Hindlimb muscle (tissue), 1 donor: ENCODE data around the gene KCTD10. TPM values are rescaled to one million over a fixed set of nuclear protein-coding genes. Genes with fewer than 3 reads are reported as not detected.

Experiments
- DNase-seq: peaks from one replicate; pipeline ENCODE4 v3.0.0-alpha.2; 2013
- polyA plus RNA-seq: library from polyadenylated mRNA; unstranded; fragments of 120-200 nt; gene quantifications from one replicate; pipeline ENCODE4 v1.2.1, GENCODE V29; 2013; ENCODE audit not compliant: insufficient read length

Gene KCTD10
- polyA plus RNA-seq, 1 donor: 32.6 TPM

DNA sequence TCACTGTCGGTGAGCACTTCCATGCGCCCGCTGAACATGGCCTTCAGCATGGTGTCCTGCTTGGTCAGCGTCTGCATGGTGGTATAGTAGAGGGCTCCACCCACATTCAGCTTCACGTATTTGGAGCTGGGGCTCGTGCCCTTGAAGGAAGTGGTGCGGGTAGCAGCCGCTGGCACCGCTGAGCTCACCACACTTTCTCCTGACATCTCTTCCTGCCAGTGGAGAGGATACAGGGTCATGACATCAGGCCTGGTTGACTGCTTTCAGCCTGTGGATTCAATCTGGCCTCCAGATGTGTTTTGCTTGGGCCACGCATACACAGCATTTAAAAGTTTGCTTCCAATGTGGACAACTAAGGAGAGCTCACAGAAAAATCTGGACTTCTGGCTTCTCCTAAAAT, 7.6 kb downstream of the KCTD10 start:
- no peak for DNase-seq

DNA sequence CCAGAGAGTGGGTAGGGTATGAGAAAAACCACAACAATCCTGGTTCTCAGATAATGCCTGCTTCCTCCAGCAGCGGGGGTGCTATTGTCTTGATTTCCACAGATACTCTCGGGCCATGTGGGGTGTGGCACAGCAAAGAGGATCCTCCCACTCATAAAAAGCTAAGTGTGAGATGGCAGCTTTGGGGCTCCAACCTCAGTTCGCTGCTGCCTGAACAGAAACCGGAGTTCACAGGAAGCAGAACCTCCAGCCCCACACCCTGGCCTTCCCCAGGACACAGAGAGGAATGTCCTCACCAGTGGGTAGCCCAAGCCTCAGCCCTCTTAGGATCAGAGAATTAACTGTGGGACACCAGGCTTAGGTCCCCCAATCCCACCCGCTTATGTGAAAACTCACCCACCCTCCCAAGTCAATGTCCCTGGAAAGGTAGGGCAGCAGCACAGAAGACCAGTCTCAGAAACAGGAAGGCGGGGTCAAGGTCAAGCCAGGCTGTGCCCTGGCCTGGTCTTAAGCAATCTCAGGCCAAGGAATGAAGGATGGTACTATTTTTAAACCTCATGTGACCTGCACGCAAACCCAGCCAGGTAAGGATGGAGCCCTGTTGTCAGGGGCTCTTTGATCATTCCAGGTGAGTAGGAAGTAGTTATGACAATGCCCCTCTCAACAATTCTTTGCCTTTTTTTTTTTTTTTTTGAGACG, 9.0 kb downstream of the KCTD10 start:
- no peak for DNase-seq

DNA sequence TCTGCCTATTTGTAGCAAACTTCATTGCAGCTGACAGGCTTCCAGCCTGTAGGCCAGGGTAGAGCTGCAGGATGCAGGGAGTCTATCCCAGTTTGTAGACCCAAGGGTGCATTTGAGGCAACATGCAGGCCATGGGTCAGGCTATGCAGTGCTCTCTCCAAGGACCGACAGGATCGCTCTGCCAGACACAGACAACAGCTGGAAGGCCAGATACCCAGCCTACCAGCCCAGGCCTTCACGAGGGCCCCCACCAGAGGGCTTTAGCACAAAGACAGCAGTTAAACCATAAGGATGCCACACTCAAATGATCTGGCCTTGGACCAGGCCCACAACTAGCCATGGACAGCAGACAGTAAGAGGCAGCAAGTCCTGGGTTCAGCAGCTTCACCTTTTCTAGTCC, 10.3 kb downstream of the KCTD10 start:
- DNase-seq: no peak

DNA sequence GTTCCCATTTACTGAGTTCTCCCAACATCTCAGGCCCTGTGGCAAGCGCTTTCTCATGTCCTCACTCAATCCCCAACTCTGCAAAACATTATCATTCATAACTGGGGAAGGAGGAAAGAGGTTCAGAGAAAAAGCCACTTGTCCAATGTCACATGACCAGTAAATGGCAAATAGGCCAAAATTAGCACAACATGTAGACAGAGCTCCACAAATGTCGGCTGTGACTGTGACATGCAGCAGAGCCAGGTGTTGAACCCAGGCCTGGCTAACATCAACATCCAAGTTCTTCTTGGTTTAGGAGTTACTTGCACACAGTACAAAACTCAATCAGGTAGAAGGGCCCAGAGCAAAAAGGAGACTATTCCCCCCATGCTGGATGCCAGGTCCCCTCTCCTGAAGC, 10.8 kb downstream of the KCTD10 start:
- no peak for DNase-seq

DNA sequence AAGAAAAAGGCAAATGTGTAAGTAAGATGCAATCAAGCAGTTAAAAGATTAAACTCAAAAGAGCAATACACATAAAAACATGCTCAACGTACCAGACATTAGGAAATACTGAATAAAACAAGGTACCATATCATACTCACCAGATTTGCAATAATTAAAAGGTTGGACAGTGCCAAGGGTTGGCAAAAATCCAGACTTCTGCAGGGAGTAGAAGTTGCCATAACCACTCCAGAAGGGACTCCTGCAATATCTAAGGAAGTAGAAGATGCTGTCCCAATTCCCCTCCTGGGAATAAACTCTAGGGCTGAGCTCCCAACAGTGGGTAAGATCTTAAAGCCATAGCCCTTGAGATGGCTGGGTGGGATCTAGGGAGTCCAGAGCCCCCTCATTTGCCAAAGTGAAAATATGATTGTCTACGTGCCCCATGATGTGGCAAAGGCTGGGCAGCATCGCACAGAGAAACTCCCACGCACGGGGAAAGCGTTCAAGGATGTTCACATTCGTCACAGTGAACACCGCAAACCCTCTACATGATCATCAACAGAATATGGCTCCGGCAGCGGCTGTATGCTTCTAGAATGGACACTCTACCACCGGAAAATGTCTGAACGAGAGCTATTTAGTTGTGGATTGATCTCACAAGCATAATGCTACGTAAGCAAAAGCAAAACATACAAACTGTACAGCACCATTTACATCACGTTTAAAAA, 12.3 kb downstream of the KCTD10 start:
- DNase-seq: no peak

DNA sequence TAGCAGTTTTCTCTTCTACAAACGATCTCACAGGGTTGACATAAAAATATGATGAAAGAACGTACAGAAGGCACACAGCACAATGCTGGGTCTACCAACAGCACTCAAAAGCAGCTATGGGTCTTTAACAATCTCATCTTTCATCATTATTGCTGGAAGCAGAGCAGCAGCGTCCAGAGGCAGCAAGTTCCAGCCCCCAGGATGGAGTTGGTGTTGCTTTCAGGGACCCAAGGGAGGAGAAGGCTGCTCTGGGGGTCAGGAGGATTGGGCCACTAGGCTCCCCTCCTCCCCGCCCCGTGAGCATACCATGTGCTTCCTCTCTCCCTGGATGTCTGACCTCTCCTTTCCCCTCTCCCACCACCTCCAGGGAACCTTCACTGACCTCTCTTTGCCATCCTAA, 13.3 kb downstream of the KCTD10 start:
- DNase-seq: no peak

DNA sequence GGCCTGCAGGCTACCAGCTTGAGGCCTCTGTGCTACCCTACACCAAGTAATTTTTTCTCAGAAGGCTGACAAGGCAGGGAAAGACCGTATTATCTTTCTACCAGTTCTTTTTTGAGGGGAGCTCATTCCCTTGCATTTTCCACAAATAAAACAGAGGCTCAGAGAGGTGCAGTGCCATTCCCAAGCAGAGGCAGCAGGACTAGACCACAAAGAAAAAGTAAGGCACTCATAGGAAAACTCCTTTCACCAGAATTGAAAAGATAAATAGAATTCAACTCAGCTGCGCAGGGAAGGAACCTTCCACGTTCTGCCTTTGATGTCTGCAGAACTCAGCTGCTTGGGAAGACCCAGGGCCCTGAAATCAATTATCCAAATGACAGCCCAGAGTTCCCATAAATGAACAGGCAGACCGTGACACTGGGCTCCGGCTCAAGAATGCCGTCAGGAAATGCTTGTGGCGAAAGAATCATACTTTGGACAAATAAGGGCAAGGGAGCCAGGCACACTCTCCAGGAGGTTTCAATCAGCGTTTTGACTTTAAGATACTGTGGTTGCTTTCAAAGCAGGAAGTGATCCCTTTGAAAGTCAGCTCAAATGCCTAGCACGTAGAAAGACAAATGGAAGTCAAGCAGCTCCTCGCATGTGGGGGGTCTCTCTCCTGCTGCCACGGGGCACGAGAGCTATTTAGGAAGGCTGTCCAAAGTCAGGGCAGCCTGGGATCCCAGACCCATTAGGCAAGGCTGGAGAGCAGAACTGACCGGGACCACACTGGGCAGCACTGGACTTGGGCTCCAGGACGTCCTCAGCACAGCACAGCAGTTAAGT, 14.0 kb downstream of the KCTD10 start:
- DNase-seq: peak; percentile 55

DNA sequence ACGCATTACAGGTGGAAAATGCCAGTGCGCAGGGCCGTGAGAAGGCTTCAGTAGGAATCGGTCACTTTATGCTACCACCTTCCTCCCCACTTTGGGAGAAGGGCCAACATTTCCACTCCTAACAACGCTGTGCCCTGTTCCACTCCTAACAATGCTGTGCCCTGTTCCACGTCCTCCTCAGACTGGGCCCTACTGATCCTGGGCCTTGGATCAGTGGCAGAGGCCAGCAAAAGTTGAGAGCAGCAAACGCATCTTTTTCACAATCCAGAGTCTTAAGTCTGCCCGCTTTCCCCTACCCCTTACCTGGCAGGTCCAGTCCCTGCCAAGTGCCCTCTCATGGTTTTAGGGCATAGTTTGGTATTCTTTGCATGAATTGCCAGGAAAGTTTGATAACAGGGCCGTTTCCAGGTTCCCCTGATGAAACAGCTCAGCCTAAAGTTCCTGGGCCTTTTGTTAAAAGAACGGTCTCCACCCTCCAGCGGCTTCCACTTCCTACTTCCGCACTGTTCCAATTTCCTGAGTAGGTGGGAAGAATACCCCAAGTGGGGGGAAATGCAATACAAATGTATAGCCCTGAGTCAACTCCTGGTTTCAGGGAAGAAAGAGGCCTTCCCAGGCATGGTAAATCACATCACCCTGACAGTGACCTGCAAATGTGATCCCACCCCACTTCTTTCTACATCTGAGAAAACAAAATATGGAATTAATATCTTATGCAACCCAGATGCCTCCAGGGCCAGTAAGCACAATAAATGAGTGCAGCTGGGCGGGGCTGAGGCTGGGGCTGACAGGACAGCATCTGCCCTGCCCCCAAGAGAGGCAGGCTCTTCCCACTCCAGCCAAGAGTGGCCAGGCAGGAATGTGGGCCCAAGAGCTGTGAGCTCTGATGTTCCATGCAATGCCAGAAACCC, 15.0 kb downstream of the KCTD10 start:
- peak; percentile 35 for DNase-seq

DNA sequence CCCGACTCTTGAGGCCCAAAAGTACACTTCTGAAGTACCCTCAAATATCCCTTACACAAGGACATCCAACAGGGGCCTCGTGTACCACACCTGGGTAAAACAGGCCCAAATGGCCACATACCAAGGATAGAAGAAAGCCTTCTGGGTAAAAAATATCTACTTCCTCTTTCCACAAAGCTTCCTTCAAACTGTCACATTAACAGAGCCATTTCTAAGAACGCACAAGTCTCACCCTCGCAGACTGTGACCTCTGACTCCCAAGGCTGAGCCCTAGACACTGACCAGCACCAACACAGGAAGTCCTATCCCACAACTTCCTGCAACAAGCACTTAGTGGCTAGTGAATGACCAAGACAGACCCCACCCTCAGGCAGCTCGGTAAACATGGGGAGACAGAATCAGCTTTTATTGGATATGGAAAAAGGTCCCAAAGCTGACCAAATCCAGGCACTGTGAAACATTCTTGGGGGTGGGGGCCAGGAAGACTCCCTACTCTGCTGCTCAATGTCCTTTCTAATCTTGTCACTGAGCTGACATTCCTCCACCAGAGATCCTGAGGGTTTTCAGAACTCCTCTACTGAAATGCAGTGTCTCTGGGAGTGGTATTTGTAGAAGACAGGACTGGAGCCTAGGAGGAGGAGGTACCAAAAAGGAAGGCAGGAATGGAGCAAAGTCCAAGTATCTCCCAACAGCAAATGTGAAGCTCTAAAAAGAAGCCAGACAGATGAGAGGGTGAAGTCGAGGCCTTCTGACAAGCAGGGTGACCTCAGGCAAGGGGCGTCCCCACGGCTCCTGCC, 15.9 kb downstream of the KCTD10 start:
- no peak for DNase-seq

DNA sequence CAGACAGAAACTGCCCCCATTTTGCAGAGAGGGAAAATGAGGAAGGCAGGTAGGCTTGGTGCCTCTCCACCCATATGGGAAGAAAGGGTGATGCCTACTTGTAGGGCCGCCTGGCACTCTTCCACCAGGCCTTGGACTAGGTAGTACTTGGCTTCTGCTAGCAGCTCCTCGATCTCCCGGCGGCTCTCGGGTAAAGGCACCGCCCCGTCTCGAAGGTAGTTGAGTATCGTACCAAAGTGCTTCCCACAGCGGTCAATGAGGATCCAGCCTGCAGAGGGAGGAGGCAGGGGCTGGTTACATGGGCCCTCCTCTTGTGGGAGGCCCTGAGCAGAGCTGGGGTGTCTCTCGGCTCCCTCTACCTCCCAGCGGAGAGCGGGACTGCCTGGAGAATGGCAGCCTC, 16.6 kb downstream of the KCTD10 start:
- no peak for DNase-seq

DNA sequence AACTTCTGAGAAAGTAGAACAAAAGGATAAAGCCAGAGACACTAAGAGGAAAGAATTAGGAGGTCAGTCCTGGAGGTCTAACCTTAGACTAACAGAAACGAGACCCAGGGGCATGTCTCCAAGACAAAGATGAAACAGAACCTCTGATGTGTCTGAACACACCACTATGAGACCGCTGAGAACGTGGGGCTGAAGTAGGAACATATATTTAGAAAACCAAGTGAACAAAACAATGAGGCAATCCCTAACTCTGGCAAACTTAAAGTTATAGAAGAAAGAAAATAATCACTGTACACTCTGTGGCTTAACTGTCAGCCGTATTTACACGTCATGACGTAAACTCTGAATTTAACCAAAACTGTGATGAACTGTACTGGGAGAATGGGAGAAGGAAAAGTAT, 17.9 kb downstream of the KCTD10 start:
- DNase-seq: no peak

DNA sequence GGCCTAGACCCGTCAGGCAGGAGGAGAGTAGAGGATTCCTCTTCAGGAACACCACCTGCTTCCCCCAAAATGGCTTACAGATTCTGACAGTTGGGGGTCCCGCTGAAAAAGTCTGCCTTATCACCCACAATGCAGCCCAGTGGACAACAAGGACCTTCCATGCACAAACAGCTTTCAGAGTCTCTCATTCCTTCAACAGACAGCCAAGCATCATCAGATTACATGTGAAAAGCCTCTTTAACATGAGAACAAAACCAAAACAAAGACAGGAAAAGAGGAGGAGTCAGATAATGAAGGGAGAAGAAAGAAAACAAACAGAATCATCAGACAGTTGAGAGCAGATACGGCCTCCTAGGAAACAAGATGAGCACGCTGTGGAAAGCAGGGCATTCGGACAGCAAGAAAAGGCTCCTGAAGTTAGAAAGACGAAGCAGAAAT, 18.3 kb downstream of the KCTD10 start:
- DNase-seq: no peak

DNA sequence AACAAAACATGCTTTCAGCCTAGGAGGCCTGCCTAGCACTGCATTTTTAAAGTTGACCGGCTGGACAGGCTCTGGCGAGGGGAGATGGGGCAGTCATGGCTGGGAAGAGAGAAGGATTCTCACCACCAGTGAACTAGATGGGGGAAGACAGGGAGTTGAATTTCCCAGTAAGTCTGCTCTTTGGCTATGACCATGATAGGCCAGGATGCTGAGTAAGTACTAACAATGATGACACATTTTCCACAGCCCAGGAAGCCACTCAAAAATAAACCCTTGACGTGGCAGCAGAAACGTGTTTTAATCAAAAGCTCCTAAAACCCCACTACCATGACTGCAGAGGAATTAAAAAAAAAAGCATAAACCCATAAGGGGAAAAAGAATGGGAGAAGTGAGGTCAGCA, 19.0 kb downstream of the KCTD10 start:
- DNase-seq: no peak

DNA sequence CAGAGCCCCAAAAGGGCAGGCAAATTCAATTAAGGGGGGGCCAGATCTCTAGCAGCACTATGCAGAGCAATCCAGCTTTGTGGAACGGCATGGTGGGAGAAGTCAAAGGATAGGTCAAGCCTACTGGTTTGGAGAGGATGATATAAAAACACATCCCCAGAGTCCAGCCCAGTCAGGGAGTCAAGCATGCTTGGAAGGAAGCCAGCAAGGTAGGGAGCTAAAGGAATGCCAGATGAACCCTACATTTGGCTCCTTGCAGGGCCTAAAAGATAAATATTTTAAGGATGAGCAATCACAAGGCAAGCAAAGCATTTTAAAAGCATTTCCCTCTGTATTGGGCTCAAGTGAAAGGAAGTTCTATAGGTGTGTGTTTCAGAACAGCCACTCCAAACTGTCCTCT, 21.4 kb downstream of the KCTD10 start:
- no peak for DNase-seq

DNA sequence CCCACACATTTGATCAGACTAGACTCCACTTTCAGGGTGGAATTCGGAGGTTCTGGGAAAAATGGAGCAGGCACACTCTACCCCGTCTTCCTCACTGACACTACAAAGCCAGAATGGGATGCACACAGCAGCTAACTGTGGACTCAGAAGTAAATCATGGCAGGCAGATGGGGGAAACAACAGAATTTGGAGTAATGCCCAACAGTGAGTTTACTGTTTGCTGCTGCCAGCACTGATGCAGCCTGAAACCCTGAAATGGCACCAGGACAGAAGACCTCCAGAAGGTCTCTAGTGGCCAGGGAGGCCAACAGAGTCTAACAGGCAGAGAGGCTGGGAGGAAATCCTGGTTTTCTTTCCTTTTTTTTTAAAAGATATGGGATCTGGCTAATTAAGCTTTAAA, 24.6 kb downstream of the KCTD10 start:
- no peak for DNase-seq

DNA sequence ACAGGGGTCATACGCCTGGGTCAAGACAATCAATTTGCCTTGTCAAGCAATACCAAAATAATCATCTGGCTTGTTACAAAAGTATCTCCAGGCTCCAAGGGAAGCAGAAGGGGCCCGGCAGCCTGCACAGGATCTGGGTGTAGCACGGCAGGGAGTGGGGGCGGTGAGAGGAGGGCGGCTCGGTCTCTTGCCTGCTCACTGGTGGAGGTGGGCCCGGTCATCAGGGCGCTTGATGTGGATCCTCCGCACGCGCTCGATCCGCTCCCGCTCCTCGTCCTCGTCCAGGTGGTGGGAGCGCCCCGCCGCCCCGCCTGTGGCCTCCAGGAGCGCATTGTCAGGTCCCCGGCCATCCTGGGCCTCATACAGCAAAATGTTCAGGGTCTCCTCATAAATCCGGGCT, 25.7 kb downstream of the KCTD10 start:
- DNase-seq: no peak

DNA sequence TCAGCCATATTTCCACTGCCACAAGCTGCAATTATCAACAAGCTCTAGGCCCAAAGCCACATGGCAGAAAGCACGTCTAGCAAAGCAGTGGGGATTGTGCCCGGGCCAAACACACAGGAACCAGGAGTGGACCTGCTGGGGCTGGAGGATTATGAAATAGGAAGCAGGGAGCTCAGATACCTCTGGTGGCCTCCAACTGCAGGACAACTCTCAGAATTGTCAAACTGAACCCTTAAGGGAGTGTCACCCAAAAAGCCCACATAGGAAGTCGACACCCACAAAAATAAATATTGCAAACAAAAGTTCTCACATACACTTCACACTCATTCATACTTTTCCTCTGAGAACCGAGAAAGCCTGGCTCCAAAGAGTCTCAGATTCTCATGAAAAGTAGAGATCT, 26.1 kb downstream of the KCTD10 start:
- no peak for DNase-seq

DNA sequence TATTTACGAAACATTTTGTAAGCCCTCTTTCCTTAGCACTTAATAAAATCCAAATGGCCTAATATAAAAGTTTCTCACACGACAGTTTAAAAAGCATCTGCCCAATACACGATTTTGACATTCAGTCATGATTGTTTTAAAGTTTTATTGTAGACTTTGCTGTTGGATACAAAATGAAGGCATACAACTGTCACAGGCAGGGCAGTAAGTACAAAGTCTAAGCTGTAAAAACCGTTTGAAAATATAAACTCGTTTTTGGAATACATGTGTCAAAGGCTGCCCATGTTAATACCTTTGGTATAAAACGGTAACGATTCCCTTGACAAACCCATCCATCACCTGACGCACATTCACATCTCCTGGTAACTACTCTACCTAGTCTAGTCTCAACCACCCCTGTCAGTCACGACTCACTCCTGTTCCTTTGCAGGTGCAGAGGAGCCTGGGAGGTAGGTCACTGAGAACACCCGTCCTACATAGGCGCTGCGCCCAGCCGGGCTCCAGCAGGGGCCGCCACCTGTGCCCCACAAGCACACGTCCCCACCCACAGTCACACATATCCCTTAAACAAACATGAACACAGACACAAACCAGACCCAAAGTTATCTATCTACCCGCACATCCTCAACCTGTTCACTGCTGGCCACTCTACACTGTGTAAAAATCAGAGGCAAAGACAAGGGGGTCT, 27.1 kb downstream of the KCTD10 start:
- no peak for DNase-seq

DNA sequence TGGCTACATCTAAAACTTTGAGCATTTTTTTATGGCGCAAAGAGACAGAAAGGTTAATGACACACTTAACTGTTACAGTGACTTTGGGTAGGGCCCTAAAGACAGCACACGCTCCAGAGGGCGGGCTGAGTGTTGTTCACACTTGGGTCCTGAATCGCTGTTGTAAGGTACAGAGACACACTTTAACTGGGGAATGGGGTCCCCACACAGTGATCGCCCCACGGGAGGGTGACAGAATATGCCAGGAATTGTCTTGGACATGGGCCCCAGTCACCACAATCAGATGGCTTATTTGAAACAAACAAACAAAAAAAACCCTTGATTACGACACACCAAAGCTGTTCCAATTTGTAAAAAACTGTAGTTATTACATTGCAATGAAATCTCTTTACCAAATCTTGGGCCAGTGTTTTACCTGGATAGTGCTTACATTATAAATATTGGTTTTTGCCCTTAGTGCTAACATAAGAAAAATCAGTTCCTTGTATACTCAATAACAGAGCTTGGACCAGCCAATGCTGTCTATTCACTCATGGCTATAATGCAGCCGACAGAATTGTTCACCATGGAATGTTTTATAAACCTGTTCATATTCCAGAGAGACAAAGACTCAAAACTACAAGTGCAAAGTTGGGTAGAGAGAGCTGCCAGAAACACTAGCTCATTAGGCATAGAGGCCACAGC, 28.3 kb downstream of the KCTD10 start:
- DNase-seq: no peak

DNA sequence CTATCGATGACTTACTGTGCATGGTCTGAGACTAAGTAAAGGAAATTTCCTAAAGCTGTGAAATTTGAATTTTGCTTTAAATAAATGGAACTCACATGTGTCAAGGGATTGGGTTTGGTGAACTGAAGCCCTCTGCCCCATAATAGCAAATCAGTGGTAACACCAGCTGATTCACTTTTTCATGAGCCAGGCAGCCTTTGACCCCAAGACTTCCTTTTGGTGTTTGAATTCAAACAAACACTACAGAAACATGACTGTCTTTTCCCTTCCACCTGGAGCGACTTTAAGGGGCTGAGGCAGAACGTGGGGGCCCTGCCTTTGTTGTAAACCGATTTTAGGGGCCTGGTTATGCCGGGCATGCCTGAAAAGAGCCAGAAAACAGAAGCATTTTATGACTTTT, 28.8 kb downstream of the KCTD10 start:
- DNase-seq: no peak
